ENCODE results near the gene NSUN2.

DNA sequence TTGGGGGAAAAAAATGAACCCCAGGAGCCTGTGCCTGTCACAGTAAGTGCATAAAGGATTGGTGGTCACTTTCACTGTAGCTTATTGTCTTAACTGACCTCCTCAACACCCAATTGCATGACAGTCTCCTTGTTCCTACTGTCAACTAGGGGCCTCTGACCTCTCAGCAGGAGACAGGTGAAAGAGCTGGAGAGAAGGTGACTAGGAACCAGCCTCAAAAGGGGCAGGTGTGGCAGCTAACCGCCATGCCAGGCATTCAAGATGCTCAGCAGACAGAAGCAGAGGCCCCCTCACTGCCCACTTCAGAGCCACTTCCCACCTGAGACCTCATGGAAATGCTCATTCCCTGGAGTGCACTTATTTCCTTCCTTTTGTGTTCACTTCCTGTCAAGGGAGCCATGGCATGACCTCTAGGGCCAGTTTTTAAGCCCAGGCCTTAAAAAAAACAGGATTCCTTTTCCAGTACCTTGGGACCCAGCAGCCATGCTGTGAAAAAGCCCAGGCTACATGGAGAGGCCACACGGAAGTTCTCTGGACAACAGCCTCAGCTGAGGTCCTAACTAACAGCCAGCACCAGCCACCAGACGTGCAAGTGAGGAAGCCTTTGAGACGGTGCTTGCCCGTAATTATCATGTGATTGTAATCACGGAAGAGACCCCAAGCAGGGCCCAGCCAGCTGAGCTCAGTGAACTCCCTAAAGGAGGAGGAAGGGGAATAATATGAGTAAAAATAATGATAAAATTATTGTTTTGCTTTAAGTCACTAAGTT is 74.9 kb downstream of the NSUN2 start:
- TF ChIP-seq, protein P1, sequence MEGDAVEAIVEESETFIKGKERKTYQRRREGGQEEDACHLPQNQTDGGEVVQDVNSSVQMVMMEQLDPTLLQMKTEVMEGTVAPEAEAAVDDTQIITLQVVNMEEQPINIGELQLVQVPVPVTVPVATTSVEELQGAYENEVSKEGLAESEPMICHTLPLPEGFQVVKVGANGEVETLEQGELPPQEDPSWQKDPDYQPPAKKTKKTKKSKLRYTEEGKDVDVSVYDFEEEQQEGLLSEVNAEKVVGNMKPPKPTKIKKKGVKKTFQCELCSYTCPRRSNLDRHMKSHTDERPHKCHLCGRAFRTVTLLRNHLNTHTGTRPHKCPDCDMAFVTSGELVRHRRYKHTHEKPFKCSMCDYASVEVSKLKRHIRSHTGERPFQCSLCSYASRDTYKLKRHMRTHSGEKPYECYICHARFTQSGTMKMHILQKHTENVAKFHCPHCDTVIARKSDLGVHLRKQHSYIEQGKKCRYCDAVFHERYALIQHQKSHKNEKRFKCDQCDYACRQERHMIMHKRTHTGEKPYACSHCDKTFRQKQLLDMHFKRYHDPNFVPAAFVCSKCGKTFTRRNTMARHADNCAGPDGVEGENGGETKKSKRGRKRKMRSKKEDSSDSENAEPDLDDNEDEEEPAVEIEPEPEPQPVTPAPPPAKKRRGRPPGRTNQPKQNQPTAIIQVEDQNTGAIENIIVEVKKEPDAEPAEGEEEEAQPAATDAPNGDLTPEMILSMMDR (IDR thresholded peaks at IDR 0.05) = no peak
- TF ChIP-seq POLR2A (IDR thresholded peaks at IDR 0.05) = no peak
